Gastrocnemius medialis (tissue), 4 donors: ENCODE measurements around the gene SMNDC1. TPM values are rescaled to one million over a fixed set of nuclear protein-coding genes. Genes with fewer than 3 reads are reported as not detected.

ENCODE experiments used
- ATAC-seq, 2 donors: fragments of 150-250 bp; one replicate each; pipeline ENCODE4 v1.9.1; 2016
- DNase-seq, 2 donors: peaks; one replicate each; pipeline ENCODE4 v3.0.0-alpha.2; 2019
- H3K27ac ChIP-seq, 4 donors: fragments of 200-600 bp; sonication (generic); 1 replicate in 1 of 4; 2 replicates in 3 of 4; pipeline ENCODE4 v1.5.1; 2016 to 2018; ENCODE audit warnings: mild to moderate bottlenecking in 2 of 4, moderate library complexity in 1 of 4
- H3K27me3 ChIP-seq, 3 donors: fragments of 200-600 bp; sonication (generic) in 2 of 3; 1 replicate in 1 of 3; 2 replicates in 2 of 3; pipeline versions ENCODE4 v1.5.1 to v1.6.0; 2016 to 2019; ENCODE audit warnings: mild to moderate bottlenecking in 1 of 3, moderate library complexity in 1 of 3
- H3K36me3 ChIP-seq, 2 donors: fragments of 200-600 bp; sonication (generic) in 1 of 2; one replicate each; pipeline ENCODE4 v1.5.1; 2017 to 2018
- H3K4me1 ChIP-seq, 2 donors: fragments of 200-600 bp; sonication (generic) in 1 of 2; one replicate each; pipeline ENCODE4 v1.5.1; 2016 to 2017; ENCODE audit warnings: mild to moderate bottlenecking in 2 of 2
- H3K4me3 ChIP-seq, 4 donors: fragments of 200-600 bp; sonication (generic) in 3 of 4; 1 replicate in 1 of 4; 2 replicates in 3 of 4; pipeline ENCODE4 v1.5.1; 2016 to 2019; ENCODE audit warnings: mild to moderate bottlenecking in 2 of 4
- H3K9me3 ChIP-seq, 3 donors: fragments of 200-600 bp; sonication (generic) in 2 of 3; 1 replicate in 1 of 3; 2 replicates in 2 of 3; pipeline ENCODE4 v1.5.1; 2016 to 2019
- POLR2A ChIP-seq, 2 donors: fragments of 450-650 bp; IDR thresholded peaks; one replicate each; pipeline ENCODE4 v1.6.1; 2017; ENCODE audit warnings: antibody characterized with exemption in 2 of 2, mild to moderate bottlenecking in 2 of 2, moderate library complexity in 2 of 2
- in situ Hi-C, 4 donors: fragments of 200-750 bp; cut with MboI; loops; one replicate each; pipeline versions ENCODE4 v1.15.0 to v1.8.0; 2017; ENCODE audit warnings: low sequenced_read_pairs in 4 of 4
- intact Hi-C: fragments of 100-400 bp; cut with DNase I; formaldehyde crosslinking; loops from one replicate; pipeline ENCODE4 v1.15.1; 2023; ENCODE audit warnings: low total_unique reads
- total RNA-seq, 4 donors: library from RNA; depleted of rRNA; stranded (reverse); fragments of >200 nt; gene quantifications; one replicate each; pipeline versions ENCODE4 v1.1.0 to v1.2.3, GENCODE V29; 2016
- TF ChIP-seq, protein P1 (sequence below), 5 experiments: fragments of 450-650 bp in 3 of 5; fragments of 200-600 bp in 2 of 5; sonication (generic) in 2 of 5; IDR thresholded peaks in 4 of 5; conservative IDR thresholded peaks in 1 of 5; 1 replicate in 4 of 5; 2 replicates in 1 of 5; pipeline ENCODE4 v1.5.1; 2016 to 2019; ENCODE audit warnings: antibody characterized with exemption in 5 of 5, mild to moderate bottlenecking in 3 of 5, moderate library complexity in 3 of 5

The SMNDC1 gene
- total RNA-seq, 4 donors from 2014 or later, result 7.3 to 23.9 (median 10.0) TPM

DNA sequence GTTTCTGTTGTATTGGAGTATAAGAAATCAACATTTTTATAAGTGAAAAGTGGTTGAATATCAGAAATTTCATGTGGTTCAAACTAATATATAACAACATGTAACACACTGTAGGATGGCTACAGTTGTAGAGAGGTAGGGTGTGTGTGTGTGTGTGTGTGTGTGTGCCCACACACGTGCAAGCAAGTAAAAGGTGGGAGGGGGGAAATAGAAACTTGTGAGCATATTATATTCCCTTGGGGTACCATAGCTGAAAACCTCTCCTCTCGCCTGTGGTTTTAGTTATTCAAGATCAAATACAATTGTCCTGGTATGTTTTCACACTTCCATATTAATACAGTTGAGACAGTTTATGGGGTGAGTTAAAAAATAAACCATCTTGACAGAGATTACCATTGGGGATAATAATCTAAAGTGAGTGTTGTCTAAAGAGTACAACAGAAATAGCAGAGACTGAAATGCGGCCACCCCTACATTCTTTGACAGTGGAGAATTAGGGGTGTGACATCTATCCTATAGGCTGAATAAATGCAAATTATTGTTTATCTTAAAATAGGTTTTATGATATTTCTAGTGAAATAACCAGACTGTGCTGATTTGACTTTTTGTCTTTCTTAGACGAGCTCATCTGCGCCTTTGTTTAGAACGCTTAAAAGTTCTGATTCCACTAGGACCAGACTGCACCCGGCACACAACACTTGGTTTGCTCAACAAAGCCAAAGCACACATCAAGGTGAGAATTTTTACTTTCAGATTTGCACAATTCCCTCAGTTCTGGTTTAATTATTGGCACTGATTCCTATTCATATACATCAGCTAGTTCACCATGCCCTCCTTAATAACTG is 25.9 kb downstream of the SMNDC1 start:
- H3K4me1 ChIP-seq, result peaks cover 25 to 32% of the 10 kb centered on the region in 2 donors
- peaks cover 0 to 7% of the 10 kb centered on the region in 2 donors for H3K36me3 ChIP-seq
- ATAC-seq, result no peak
- no peak overlapping the region for H3K27ac ChIP-seq
- no peaks in the 10 kb centered on the region for H3K9me3 ChIP-seq
- no peak for TF ChIP-seq POLR2A (IDR thresholded peaks at IDR 0.05)
- TF ChIP-seq, protein P1, sequence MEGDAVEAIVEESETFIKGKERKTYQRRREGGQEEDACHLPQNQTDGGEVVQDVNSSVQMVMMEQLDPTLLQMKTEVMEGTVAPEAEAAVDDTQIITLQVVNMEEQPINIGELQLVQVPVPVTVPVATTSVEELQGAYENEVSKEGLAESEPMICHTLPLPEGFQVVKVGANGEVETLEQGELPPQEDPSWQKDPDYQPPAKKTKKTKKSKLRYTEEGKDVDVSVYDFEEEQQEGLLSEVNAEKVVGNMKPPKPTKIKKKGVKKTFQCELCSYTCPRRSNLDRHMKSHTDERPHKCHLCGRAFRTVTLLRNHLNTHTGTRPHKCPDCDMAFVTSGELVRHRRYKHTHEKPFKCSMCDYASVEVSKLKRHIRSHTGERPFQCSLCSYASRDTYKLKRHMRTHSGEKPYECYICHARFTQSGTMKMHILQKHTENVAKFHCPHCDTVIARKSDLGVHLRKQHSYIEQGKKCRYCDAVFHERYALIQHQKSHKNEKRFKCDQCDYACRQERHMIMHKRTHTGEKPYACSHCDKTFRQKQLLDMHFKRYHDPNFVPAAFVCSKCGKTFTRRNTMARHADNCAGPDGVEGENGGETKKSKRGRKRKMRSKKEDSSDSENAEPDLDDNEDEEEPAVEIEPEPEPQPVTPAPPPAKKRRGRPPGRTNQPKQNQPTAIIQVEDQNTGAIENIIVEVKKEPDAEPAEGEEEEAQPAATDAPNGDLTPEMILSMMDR (IDR thresholded peaks at IDR 0.05 in 4 of 5, conservative IDR thresholded peaks at IDR 0.05 in 1 of 5), result no peak
- intact Hi-C loops, result loop anchor here (1.0 to 10.0 kb wide), 4 partner anchors 71 to 384 kb away; partner anchors contain the start of genes ADD3 and MXI1
- in situ Hi-C loops, result loop anchor here in 1 of 4 donors (25.0 kb wide), 1 partner anchor 391 kb away; no protein-coding TSS in a partner anchor
- no peak overlapping the region for H3K4me3 ChIP-seq
- no peaks in the 10 kb centered on the region for H3K27me3 ChIP-seq
- no peak for DNase-seq

DNA sequence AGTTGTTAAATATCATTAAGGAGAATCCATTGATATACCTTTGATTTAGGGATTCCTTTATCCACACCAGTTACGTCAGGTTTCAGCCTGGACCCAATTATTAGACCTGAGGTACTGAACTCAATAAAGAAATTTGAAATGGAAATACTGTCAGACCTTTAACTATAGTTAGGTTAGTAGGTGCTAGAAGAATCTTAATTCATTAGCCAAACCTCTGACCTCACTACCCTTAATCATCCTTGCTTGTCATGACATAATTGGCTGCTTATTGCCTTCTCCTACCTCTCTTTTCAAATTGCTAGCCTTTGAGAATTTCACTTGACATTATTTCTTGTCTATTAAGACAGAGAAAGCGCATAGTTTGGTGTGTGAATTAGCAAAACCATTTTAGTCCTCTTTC is 27.1 kb downstream of the SMNDC1 start:
- Histone ChIP-seq H3K9me3 (no peaks in the 10 kb centered on the region), H3K27ac (no peak overlapping the region), H3K4me1 (peaks cover 37% of the 10 kb centered on the region in 2 donors), H3K4me3 (no peak overlapping the region), H3K36me3 (peaks cover 0 to 7% of the 10 kb centered on the region in 2 donors), H3K27me3 (no peaks in the 10 kb centered on the region)
- no peak for DNase-seq
- no peak for ATAC-seq
- intact Hi-C loops (loop anchor here (10.0 kb wide), 2 partner anchors 273 to 383 kb away; partner anchors contain the start of gene ADD3), in situ Hi-C loops (loop anchor here in 1 of 4 donors (25.0 kb wide), 1 partner anchor 390 kb away; no protein-coding TSS in a partner anchor)
- TF ChIP-seq POLR2A (IDR thresholded peaks at IDR 0.05), result no peak
- TF ChIP-seq, protein P1 (IDR thresholded peaks at IDR 0.05 in 4 of 5, conservative IDR thresholded peaks at IDR 0.05 in 1 of 5), result no peak

DNA sequence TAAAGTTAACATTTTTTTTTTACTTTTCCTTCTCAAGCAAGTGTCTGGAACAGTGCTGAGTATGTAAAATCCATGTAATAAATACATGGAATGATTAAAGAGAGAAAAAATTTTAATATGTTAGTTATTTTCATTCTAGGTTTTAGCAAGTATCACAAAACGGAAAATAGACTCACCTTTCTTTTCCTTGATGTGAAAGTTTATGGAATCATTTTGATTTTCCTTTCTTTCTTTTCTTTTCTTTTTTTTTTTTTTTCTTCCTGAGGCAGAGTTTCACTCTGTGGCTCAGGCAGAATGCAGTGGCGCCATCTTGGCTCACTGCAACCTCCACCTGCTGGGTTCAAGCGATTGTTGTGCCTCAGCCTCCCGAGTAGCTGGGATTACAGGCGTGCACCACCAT is 28.1 kb downstream of the SMNDC1 start:
- no peak overlapping the region for H3K27ac ChIP-seq
- no peak for TF ChIP-seq POLR2A (IDR thresholded peaks at IDR 0.05)
- TF ChIP-seq, protein P1 (IDR thresholded peaks at IDR 0.05 in 4 of 5, conservative IDR thresholded peaks at IDR 0.05 in 1 of 5), result no peak
- H3K4me1 ChIP-seq, result peaks cover 41 to 46% of the 10 kb centered on the region in 2 donors
- no peaks in the 10 kb centered on the region for H3K27me3 ChIP-seq
- DNase-seq (no peak), ATAC-seq (no peak)
- peaks cover 0 to 7% of the 10 kb centered on the region in 2 donors for H3K36me3 ChIP-seq
- H3K4me3 ChIP-seq, result no peak overlapping the region
- in situ Hi-C loops (loop anchor here in 1 of 4 donors (25.0 kb wide), 1 partner anchor 389 kb away; no protein-coding TSS in a partner anchor), intact Hi-C loops (loop anchor here (10.0 kb wide), 2 partner anchors 272 to 382 kb away; partner anchors contain the start of gene ADD3)
- no peaks in the 10 kb centered on the region for H3K9me3 ChIP-seq

DNA sequence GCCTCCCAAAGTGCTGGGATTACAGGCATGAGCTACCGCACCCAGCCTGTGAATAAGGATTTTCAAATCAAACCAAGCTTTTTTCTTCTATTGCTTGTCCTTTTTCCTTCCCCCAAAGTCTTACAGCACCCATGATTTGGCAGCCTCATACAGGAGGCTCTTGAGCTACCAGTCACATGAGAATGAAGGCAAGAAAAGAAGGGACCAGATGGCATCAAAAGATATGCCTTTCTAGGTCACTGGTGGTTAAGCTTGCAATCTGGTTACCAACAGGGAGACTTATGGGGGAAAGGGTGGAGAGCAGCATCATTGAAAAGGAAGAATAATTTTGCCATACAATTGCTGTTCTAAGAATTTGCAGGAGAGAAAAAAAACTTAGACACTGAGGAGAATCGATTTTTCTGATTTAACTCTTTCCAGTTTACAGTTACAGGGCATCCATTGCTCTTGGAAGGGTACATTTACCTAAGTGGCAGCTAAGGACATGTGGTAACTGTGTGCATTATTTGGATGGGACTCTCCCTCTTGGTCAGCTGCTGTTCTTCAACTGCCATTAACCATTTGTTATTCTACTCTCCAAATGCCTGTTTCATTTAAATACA is 29.5 kb downstream of the SMNDC1 start:
- Histone ChIP-seq H3K4me3 (no peak overlapping the region), H3K27me3 (no peaks in the 10 kb centered on the region), H3K9me3 (no peaks in the 10 kb centered on the region), H3K4me1 (peaks cover 55% of the 10 kb centered on the region in 2 donors), H3K36me3 (peaks cover 0 to 5% of the 10 kb centered on the region in 2 donors), H3K27ac (peak overlapping the region; percentile 11 to 89 (median 41))
- in situ Hi-C loops (loop anchor here in 1 of 4 donors (25.0 kb wide), 1 partner anchor 388 kb away; no protein-coding TSS in a partner anchor), intact Hi-C loops (loop anchor here (10.0 kb wide), 2 partner anchors 270 to 380 kb away; partner anchors contain the start of gene ADD3)
- TF ChIP-seq POLR2A (IDR thresholded peaks at IDR 0.05), result no peak
- TF ChIP-seq, protein P1 (IDR thresholded peaks at IDR 0.05 in 4 of 5, conservative IDR thresholded peaks at IDR 0.05 in 1 of 5), result no peak
- DNase-seq (no peak), ATAC-seq (no peak)
